SU-DHL-6 (cell line): Measurements from ENCODE around the gene FBN1.

Source experiments
- H2AFZ ChIP-seq: fragments of 200-600 bp; sonication (generic); 2 replicates; pipeline ENCODE4 v1.6.1; 2014; ENCODE audit warnings: low read depth, mild to moderate bottlenecking, moderate library complexity, mixed read lengths, antibody characterized with exemption, low read length; ENCODE audit not compliant: severe bottlenecking
- H3F3A ChIP-seq: fragments of 200-600 bp; shearing (Covaris generic); 2 replicates; pipeline ENCODE4 v1.6.0; 2016; ENCODE audit warnings: antibody characterized with exemption, mild to moderate bottlenecking; ENCODE audit not compliant: insufficient read depth
- H3K27ac ChIP-seq: fragments of 200-600 bp; sonication (generic); 2 replicates; pipeline ENCODE4 v1.5.1; 2016; ENCODE audit warnings: low read depth, mild to moderate bottlenecking, low read length, moderate library complexity, mixed read lengths
- H3K27me3 ChIP-seq: fragments of 200-600 bp; sonication (generic), shearing (Covaris generic); 2 replicates; pipeline ENCODE4 v1.6.0; 2014; ENCODE audit warnings: mild to moderate bottlenecking, low read length
- H3K36me3 ChIP-seq: fragments of 200-600 bp; sonication (generic); 2 replicates; pipeline ENCODE4 v1.6.1; 2014; ENCODE audit warnings: mild to moderate bottlenecking, low read length, mixed read lengths
- H3K4me2 ChIP-seq: fragments of 300-600, 200-600 bp; shearing (Covaris generic), sonication (generic); 2 replicates; pipeline ENCODE4 v1.6.0; 2014; ENCODE audit warnings: low read length, low read depth, mild to moderate bottlenecking; ENCODE audit not compliant: poor library complexity, severe bottlenecking
- H3K4me3 ChIP-seq: fragments of 200-600 bp; sonication (generic); 2 replicates; pipeline ENCODE4 v1.5.1; 2014; ENCODE audit warnings: antibody characterized with exemption, low read length, mild to moderate bottlenecking, mixed read lengths; ENCODE audit not compliant: insufficient read depth, poor library complexity, severe bottlenecking
- H3K79me2 ChIP-seq: fragments of 200-600 bp; sonication (generic); 2 replicates; pipeline ENCODE4 v1.6.1; 2014; ENCODE audit warnings: mild to moderate bottlenecking, low read length, moderate library complexity; ENCODE audit not compliant: insufficient read depth
- H3K9ac ChIP-seq: fragments of 200-600 bp; sonication (generic); 2 replicates; pipeline ENCODE4 v1.7.0; 2014; ENCODE audit warnings: mild to moderate bottlenecking, low read length
- H3K9me2 ChIP-seq: fragments of 200-600 bp; sonication (generic); replicated peaks from 2 replicates; pipeline ENCODE4 v1.6.1; 2014; ENCODE audit warnings: low read length; ENCODE audit not compliant: insufficient read depth
- H3K9me3 ChIP-seq: fragments of 200-600 bp; sonication (generic); 2 replicates; pipeline ENCODE4 v1.6.1; 2014; ENCODE audit warnings: low read length, mixed read lengths; ENCODE audit not compliant: insufficient read depth
- H4K20me1 ChIP-seq: fragments of 200-600 bp; sonication (generic); 2 replicates; pipeline ENCODE4 v1.6.1; 2014; ENCODE audit warnings: low read depth, mild to moderate bottlenecking, antibody characterized with exemption, low read length, moderate library complexity, mixed read lengths
- CTCF ChIP-seq: fragments of 200-600 bp; sonication (generic); IDR thresholded peaks from one replicate; pipeline ENCODE4 v1.5.1; 2017; ENCODE audit warnings: antibody characterized with exemption, mild to moderate bottlenecking, low read length, moderate library complexity; ENCODE audit not compliant: insufficient read depth, poor library complexity, severe bottlenecking
- EZH2phosphoT487 ChIP-seq: fragments of 200-600 bp; sonication (generic), shearing (Covaris generic); conservative IDR thresholded peaks from 2 replicates; pipeline ENCODE4 v1.6.1; 2018; ENCODE audit warnings: mild to moderate bottlenecking, antibody characterized with exemption, low read length, moderate library complexity, mixed read lengths

FBN1 gene

GRCh38 chr15:48498828-48499227, 146.7 kb downstream of the FBN1 start:
- no peak overlapping the region for H3K4me3 ChIP-seq
- H3K9ac ChIP-seq, result no peak overlapping the region
- H3K27me3 ChIP-seq, result no peaks in the 10 kb centered on the region
- no peak overlapping the region for H2AFZ ChIP-seq
- H3K79me2 ChIP-seq, result no peaks in the 10 kb centered on the region
- no peak overlapping the region for H3K27ac ChIP-seq
- no peaks in the 10 kb centered on the region for H3F3A ChIP-seq
- no peaks in the 10 kb centered on the region for H3K36me3 ChIP-seq
- H4K20me1 ChIP-seq, result no peaks in the 10 kb centered on the region
- TF ChIP-seq EZH2phosphoT487, result no peak
- no peak for TF ChIP-seq CTCF
- H3K9me2 ChIP-seq, result no peaks in the 10 kb centered on the region
- no peak overlapping the region for H3K4me2 ChIP-seq
- H3K9me3 ChIP-seq, result no peaks in the 10 kb centered on the region

- Histone ChIP-seq H3K27me3 (no peaks in the 10 kb centered on the region), H3K36me3 (no peaks in the 10 kb centered on the region), H4K20me1 (no peaks in the 10 kb centered on the region), H3K9me3 (no peaks in the 10 kb centered on the region), H3F3A (no peaks in the 10 kb centered on the region), H3K9me2 (no peaks in the 10 kb centered on the region), H3K9ac (no peak overlapping the region), H3K79me2 (no peaks in the 10 kb centered on the region), H2AFZ (no peak overlapping the region), H3K4me3 (no peak overlapping the region), H3K4me2 (no peak overlapping the region), H3K27ac (no peak overlapping the region)
- no peak for TF ChIP-seq EZH2phosphoT487
- TF ChIP-seq CTCF, result no peak
These were observed 150.9 kb downstream of the FBN1 start for GRCh38 chr15:48494631-48495030.

- H2AFZ ChIP-seq, result no peak overlapping the region
- no peaks in the 10 kb centered on the region for H3K9me3 ChIP-seq
- no peaks in the 10 kb centered on the region for H3K79me2 ChIP-seq
- H3K9me2 ChIP-seq, result no peaks in the 10 kb centered on the region
- no peak overlapping the region for H3K27ac ChIP-seq
- H3F3A ChIP-seq, result no peaks in the 10 kb centered on the region
- H3K4me2 ChIP-seq, result no peak overlapping the region
- no peak overlapping the region for H3K9ac ChIP-seq
- TF ChIP-seq CTCF, result no peak
- TF ChIP-seq EZH2phosphoT487, result no peak
- H3K27me3 ChIP-seq, result no peaks in the 10 kb centered on the region
- no peak overlapping the region for H3K4me3 ChIP-seq
- H4K20me1 ChIP-seq, result no peaks in the 10 kb centered on the region
- H3K36me3 ChIP-seq, result no peaks in the 10 kb centered on the region
These were observed 151.7 kb downstream of the FBN1 start for GRCh38 chr15:48493763-48494225.
